IMR-90 (cell line): ENCODE measurements around the gene OR51M1.

ENCODE experiments used
- BHLHE40 ChIP-seq: fragments of 150-350 bp; IDR thresholded peaks from 2 replicates; pipeline ENCODE4 v1.6.1; 2016; ENCODE audit warnings: mild to moderate bottlenecking, low read depth, low read length
- CEBPB ChIP-seq: IDR thresholded peaks from 2 replicates; pipeline ENCODE4 v1.6.1; 2012; ENCODE audit warnings: low read depth, low read length, improper control_type of control experiment
- CHD1 ChIP-seq: IDR thresholded peaks from 2 replicates; pipeline ENCODE4 v1.6.1; 2012; ENCODE audit warnings: low read depth, low read length, improper control_type of control experiment
- MAFK ChIP-seq: IDR thresholded peaks from 2 replicates; pipeline ENCODE4 v1.6.1; 2012; ENCODE audit warnings: low read depth, low read length, improper control_type of control experiment
- MXI1 ChIP-seq: IDR thresholded peaks from 2 replicates; pipeline ENCODE4 v1.6.1; 2012; ENCODE audit warnings: low read depth, mild to moderate bottlenecking, low read length, moderate library complexity, borderline replicate concordance
- NFE2L2 ChIP-seq: fragments of 150-350 bp; IDR thresholded peaks from 2 replicates; pipeline ENCODE4 v1.6.1; 2016; ENCODE audit warnings: low read depth, mild to moderate bottlenecking, low read length
- POLR2A ChIP-seq: IDR thresholded peaks from 2 replicates; pipeline ENCODE4 v1.6.1; 2012; ENCODE audit warnings: mild to moderate bottlenecking, low read depth, low read length
- RAD21 ChIP-seq: IDR thresholded peaks from 2 replicates; pipeline ENCODE4 v1.6.1; 2012; ENCODE audit warnings: low read length, improper control_type of control experiment
- RCOR1 ChIP-seq: IDR thresholded peaks from 2 replicates; pipeline ENCODE4 v1.6.1; 2012; ENCODE audit warnings: mild to moderate bottlenecking, low read length, improper control_type of control experiment; ENCODE audit not compliant: insufficient replicate concordance
- RFX5 ChIP-seq: IDR thresholded peaks from 2 replicates; pipeline ENCODE4 v1.8.0; 2012; ENCODE audit warnings: low read depth, mild to moderate bottlenecking, low read length, moderate library complexity
- SMC3 ChIP-seq: fragments of 150-350 bp; IDR thresholded peaks from 2 replicates; pipeline ENCODE4 v1.6.1; 2016; ENCODE audit warnings: low read depth, mild to moderate bottlenecking, antibody characterized with exemption, low read length, moderate library complexity
- TF ChIP-seq, protein P1 (sequence below): conservative IDR thresholded peaks from 2 replicates; pipeline ENCODE4 v1.5.1; 2012; ENCODE audit warnings: mild to moderate bottlenecking, low read depth, low read length, improper control_type of control experiment
- TF ChIP-seq, protein P2 (sequence below): fragments of 150-350 bp; IDR thresholded peaks from 2 replicates; pipeline ENCODE4 v1.6.1; 2016; ENCODE audit warnings: low read depth, mild to moderate bottlenecking, low read length, moderate library complexity, borderline replicate concordance
- TF ChIP-seq, protein P3 (sequence below): fragments of 150-350 bp; IDR thresholded peaks from 2 replicates; pipeline ENCODE4 v1.6.1; 2017; ENCODE audit warnings: mild to moderate bottlenecking, antibody characterized with exemption, low read length, low read depth

DNA sequence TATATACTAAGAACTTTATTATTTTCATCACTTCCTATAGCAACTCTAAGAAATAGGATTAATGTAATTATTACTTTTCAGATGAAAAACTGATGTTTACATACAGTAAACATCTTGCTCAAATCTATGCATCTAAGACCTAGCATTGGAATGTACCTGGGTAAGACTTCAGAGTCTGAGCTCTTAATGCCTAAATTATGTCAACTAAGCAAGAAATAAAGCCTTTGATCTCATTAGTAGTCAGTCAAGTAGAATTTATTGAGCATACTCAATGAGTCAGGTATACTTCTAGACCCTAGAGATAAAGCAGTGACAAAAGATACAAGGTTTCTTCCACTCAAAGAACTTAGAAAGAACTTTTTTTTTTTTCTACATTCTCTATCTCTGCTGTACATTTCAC, 21.6 kb downstream of the OR51M1 start:
- TF ChIP-seq POLR2A (no peak), RFX5 (no peak), SMC3 (no peak), CHD1 (no peak), CEBPB (no peak), BHLHE40 (no peak), NFE2L2 (no peak), MAFK (no peak), RAD21 (no peak), RCOR1 (no peak), MXI1 (no peak)
- TF ChIP-seq, protein P1, sequence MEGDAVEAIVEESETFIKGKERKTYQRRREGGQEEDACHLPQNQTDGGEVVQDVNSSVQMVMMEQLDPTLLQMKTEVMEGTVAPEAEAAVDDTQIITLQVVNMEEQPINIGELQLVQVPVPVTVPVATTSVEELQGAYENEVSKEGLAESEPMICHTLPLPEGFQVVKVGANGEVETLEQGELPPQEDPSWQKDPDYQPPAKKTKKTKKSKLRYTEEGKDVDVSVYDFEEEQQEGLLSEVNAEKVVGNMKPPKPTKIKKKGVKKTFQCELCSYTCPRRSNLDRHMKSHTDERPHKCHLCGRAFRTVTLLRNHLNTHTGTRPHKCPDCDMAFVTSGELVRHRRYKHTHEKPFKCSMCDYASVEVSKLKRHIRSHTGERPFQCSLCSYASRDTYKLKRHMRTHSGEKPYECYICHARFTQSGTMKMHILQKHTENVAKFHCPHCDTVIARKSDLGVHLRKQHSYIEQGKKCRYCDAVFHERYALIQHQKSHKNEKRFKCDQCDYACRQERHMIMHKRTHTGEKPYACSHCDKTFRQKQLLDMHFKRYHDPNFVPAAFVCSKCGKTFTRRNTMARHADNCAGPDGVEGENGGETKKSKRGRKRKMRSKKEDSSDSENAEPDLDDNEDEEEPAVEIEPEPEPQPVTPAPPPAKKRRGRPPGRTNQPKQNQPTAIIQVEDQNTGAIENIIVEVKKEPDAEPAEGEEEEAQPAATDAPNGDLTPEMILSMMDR = no peak
- TF ChIP-seq, protein P2, sequence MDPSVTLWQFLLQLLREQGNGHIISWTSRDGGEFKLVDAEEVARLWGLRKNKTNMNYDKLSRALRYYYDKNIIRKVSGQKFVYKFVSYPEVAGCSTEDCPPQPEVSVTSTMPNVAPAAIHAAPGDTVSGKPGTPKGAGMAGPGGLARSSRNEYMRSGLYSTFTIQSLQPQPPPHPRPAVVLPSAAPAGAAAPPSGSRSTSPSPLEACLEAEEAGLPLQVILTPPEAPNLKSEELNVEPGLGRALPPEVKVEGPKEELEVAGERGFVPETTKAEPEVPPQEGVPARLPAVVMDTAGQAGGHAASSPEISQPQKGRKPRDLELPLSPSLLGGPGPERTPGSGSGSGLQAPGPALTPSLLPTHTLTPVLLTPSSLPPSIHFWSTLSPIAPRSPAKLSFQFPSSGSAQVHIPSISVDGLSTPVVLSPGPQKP = no peak
- TF ChIP-seq, protein P3, sequence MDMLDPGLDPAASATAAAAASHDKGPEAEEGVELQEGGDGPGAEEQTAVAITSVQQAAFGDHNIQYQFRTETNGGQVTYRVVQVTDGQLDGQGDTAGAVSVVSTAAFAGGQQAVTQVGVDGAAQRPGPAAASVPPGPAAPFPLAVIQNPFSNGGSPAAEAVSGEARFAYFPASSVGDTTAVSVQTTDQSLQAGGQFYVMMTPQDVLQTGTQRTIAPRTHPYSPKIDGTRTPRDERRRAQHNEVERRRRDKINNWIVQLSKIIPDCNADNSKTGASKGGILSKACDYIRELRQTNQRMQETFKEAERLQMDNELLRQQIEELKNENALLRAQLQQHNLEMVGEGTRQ = no peak
